Mesothelial cell of epicardium (in vitro differentiated cells): Measurements from ENCODE around the gene KRT84. TPM values are rescaled to one million over a fixed set of nuclear protein-coding genes. Genes with fewer than 3 reads are reported as not detected.

Source experiments
- DNase-seq, 2 experiments: peaks; one replicate each; pipeline ENCODE4 v3.0.0; 2021; ENCODE audit warnings: low spot score in 2 of 2; ENCODE audit not compliant: unreplicated experiment in 2 of 2
- H3K27ac Mint-ChIP-seq: 2 replicates; pipeline ENCODE4 v1.8.0; 2021; ENCODE audit warnings: mixed read lengths
- H3K27me3 Mint-ChIP-seq: 2 replicates; pipeline ENCODE4 v1.8.0; 2021; ENCODE audit warnings: low read depth, mixed read lengths
- H3K36me3 Mint-ChIP-seq: 2 replicates; pipeline ENCODE4 v1.8.0; 2021; ENCODE audit warnings: mixed read lengths
- H3K4me1 Mint-ChIP-seq: 2 replicates; pipeline ENCODE4 v1.8.0; 2021; ENCODE audit warnings: mixed read lengths
- H3K4me3 Mint-ChIP-seq: 2 replicates; pipeline ENCODE4 v1.8.0; 2021; ENCODE audit warnings: mild to moderate bottlenecking, moderate library complexity, mixed read lengths
- H3K9me3 Mint-ChIP-seq: 2 replicates; pipeline ENCODE4 v1.8.0; 2021; ENCODE audit warnings: mixed read lengths
- CTCF ChIP-seq: fragments of 200-600 bp; sonication (generic); IDR thresholded peaks from one replicate; pipeline ENCODE4 v1.5.0; 2021; ENCODE audit warnings: antibody characterized with exemption; ENCODE audit not compliant: unreplicated experiment
- total RNA-seq: library from RNA; stranded (reverse); gene quantifications from 3 replicates; pipeline ENCODE4 v1.2.1, GENCODE V29; 2021

KRT84 gene
- total RNA-seq, 1 donor from 2014 or later = not detected

GRCh38 chr12:52350786-52351185, 34.7 kb downstream of the KRT84 start:
- Mint-ChIP-seq H3K4me1 (peaks cover 32% of the 10 kb centered on the region), H3K9me3 (no peaks in the 10 kb centered on the region), H3K27ac (no peak overlapping the region), H3K27me3 (peaks cover 22% of the 10 kb centered on the region), H3K36me3 (no peaks in the 10 kb centered on the region), H3K4me3 (no peak overlapping the region)
- DNase-seq = peak in 1 of 2 experiments; percentile 25
- no peak for TF ChIP-seq CTCF

- H3K27ac Mint-ChIP-seq = no peak overlapping the region
- H3K9me3 Mint-ChIP-seq = no peaks in the 10 kb centered on the region
These were observed 35.3 kb downstream of the KRT84 start for GRCh38 chr12:52350021-52350620.

GRCh38 chr12:52349196-52349595, 36.3 kb downstream of the KRT84 start:
- no peaks in the 10 kb centered on the region for H3K36me3 Mint-ChIP-seq
- no peak overlapping the region for H3K4me3 Mint-ChIP-seq
- DNase-seq = no peak
- peaks cover 21% of the 10 kb centered on the region for H3K27me3 Mint-ChIP-seq
- H3K4me1 Mint-ChIP-seq = peaks cover 43% of the 10 kb centered on the region
- no peaks in the 10 kb centered on the region for H3K9me3 Mint-ChIP-seq
- no peak for TF ChIP-seq CTCF
- no peak overlapping the region for H3K27ac Mint-ChIP-seq

More at GRCh38 chr12:52350021-52350620, 35.3 kb downstream of the KRT84 start:
- no peaks in the 10 kb centered on the region for H3K36me3 Mint-ChIP-seq
- no peak for TF ChIP-seq CTCF
- peaks cover 36% of the 10 kb centered on the region for H3K4me1 Mint-ChIP-seq
- H3K4me3 Mint-ChIP-seq = no peak overlapping the region
- no peak for DNase-seq
- H3K27me3 Mint-ChIP-seq = peaks cover 22% of the 10 kb centered on the region

GRCh38 chr12:52347551-52348510, 37.6 kb downstream of the KRT84 start:
- Mint-ChIP-seq H3K36me3 (no peaks in the 10 kb centered on the region), H3K27ac (no peak overlapping the region), H3K4me3 (no peak overlapping the region), H3K4me1 (peaks cover 37% of the 10 kb centered on the region), H3K27me3 (peaks cover 14% of the 10 kb centered on the region), H3K9me3 (no peaks in the 10 kb centered on the region)
- DNase-seq = peak in 1 of 2 experiments; percentile 7
- no peak for TF ChIP-seq CTCF

GRCh38 chr12:52347016-52347415, 38.4 kb downstream of the KRT84 start:
- Mint-ChIP-seq H3K9me3 (no peaks in the 10 kb centered on the region), H3K27me3 (peaks cover 6% of the 10 kb centered on the region), H3K36me3 (no peaks in the 10 kb centered on the region), H3K27ac (no peak overlapping the region), H3K4me3 (no peak overlapping the region), H3K4me1 (peaks cover 37% of the 10 kb centered on the region)
- no peak for TF ChIP-seq CTCF
- peak in 1 of 2 experiments; percentile 5 for DNase-seq
